Measurements from ENCODE around the gene IER3. TPM values are rescaled to one million over a fixed set of nuclear protein-coding genes. Genes with fewer than 3 reads are reported as not detected.

IER3 gene
- total RNA-seq, 2 experiments from 2014 or later = 76.6 to 82.9 TPM

Other genes with a start within 250 kb of the IER3 start
- gene GNL1, start 188.1 kb downstream of the IER3 start, total RNA-seq = 10 to 100 TPM; 63.7 to 69.9 TPM
- gene PRR3, start 187.3 kb downstream of the IER3 start, total RNA-seq = 10 to 100 TPM; 19.7 to 21.1 TPM
- gene ABCF1, start 173.1 kb downstream of the IER3 start, total RNA-seq = 10 to 100 TPM; 72.2 to 79.6 TPM
- 10 to 100 TPM; 92.8 to 99.7 TPM for gene PPP1R10, start 127.3 kb downstream of the IER3 start, total RNA-seq
- gene MRPS18B, start 126.7 kb downstream of the IER3 start, total RNA-seq = 10 to 100 TPM; 43.2 to 43.6 TPM
- 10 to 100 TPM in 1 of 2 experiments, 1 to 10 TPM in 1; 10.0 to 10.5 TPM for gene ATAT1, start 117.7 kb downstream of the IER3 start, total RNA-seq
- 10 to 100 TPM; 31.6 to 40.1 TPM for gene C6orf136, start 97.4 kb downstream of the IER3 start, total RNA-seq
- 10 to 100 TPM; 38.5 to 41.0 TPM for gene DHX16, start 71.5 kb downstream of the IER3 start, total RNA-seq
- 100 to 1,000 TPM; 286 to 304 TPM for gene PPP1R18, start 57.9 kb downstream of the IER3 start, total RNA-seq
- 10 to 100 TPM; 41.7 to 44.6 TPM for gene NRM, start 53.6 kb downstream of the IER3 start, total RNA-seq
- gene MDC1, start 27.3 kb downstream of the IER3 start, total RNA-seq = 10 to 100 TPM; 48.5 to 52.4 TPM
- 1,000 to 10,000 TPM; 1,638 to 1,703 TPM for gene TUBB, start 24.2 kb downstream of the IER3 start, total RNA-seq
- 100 to 1,000 TPM; 314 to 317 TPM for gene FLOT1, start 1.9 kb downstream of the IER3 start, total RNA-seq
- 1 to 10 TPM; 6.3 to 7.4 TPM for gene DDR1, start 140.0 kb upstream of the IER3 start, total RNA-seq
- 10 to 100 TPM; 30.0 to 30.1 TPM for gene GTF2H4, start 163.7 kb upstream of the IER3 start, total RNA-seq
- gene VARS2, start 169.7 kb upstream of the IER3 start, total RNA-seq = 10 to 100 TPM; 38.4 to 38.8 TPM
- gene SFTA2, start 187.6 kb upstream of the IER3 start, total RNA-seq = not detected
- gene MUCL3, start 196.4 kb upstream of the IER3 start, total RNA-seq = not detected
- not detected for gene MUC21, start 239.2 kb upstream of the IER3 start, total RNA-seq